Right forelimb (tissue), 1 donor: ENCODE measurements around the gene GCNT2.
"Not testable (repeated sequence)": the region's sequence is repeated elsewhere in the genome, so short reads cannot be mapped to it uniquely, and the experiment has no call there.

ENCODE experiments used
- DNase-seq: peaks from one replicate; pipeline ENCODE4 v3.0.0-alpha.2; 2018

GCNT2 gene

GRCh38 chr6:10665595-10665994 is 144.4 kb downstream of the GCNT2 start:
- DNase-seq = not testable (repeated sequence)

DNA sequence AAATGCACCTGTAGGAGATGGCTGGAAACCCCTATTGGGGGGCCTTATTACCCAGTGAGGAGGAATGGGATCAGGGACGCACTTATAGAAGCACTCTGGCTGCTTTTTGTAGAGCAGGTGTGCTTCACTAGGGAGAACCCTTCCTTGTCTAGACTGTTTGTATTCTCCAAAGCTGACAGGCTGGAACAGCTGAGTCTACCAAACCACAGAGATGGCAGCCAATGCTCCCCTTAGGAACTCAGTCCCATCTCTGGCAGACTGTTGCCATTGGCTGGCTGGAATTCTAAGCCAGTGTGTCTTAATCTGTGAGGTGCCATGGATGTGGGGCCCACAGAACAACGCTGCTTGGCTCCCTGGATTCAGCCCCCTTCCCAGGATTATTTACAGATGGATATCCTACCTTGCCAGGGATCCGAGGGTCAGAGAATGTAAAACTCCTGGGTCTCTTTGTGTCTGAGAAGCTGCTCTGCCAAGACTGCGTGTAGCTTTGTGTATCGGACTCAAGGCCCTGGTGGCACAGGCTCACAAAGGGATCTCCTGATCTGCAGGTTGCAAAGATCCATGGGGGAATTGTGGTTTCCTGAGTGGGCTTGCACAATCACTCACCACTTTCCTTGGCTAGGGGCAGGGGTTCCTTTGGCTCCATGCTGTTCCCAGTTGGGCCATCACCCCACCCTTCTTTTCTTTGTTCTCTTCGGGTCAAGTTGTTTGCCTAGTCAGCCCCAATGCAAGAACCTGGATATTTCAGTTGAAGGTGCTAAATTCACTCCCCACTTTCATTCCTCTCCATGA is 147.2 kb downstream of the GCNT2 start:
- DNase-seq = no peak

- no peak for DNase-seq
Observed at GRCh38 chr6:10676403-10676802, 155.3 kb downstream of the GCNT2 start.

DNA sequence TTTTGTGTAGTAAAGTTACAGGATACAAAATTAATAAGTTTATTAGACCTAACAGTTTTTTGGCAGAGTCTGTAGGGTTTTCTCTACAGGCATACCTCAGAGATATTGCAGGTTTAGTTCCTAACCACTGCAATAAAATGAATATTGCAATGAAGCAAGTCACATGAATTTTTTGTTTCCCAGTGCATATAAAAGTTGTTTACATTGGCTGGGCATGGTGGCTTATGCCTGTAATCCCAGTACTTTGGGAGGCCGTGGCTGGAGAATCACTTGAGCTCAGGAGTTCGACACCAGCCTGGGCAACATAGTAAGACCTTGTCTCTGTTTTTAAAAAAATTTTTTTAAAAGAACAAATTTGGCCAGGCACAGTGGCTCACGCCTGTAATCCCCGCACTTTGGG is 157.3 kb downstream of the GCNT2 start:
- DNase-seq = no peak
